ENCODE results near the gene IL15. TPM values are rescaled to one million over a fixed set of nuclear protein-coding genes. Genes with fewer than 3 reads are reported as not detected.
"Not testable (repeated sequence)": the region's sequence is repeated elsewhere in the genome, so short reads cannot be mapped to it uniquely, and the experiment has no call there.

The IL15 gene
- total and polyA plus RNA-seq, 2 donors (not counting 1 experiment from before 2014, with no cell fraction given) = 10.0 to 14.9 TPM

DNA sequence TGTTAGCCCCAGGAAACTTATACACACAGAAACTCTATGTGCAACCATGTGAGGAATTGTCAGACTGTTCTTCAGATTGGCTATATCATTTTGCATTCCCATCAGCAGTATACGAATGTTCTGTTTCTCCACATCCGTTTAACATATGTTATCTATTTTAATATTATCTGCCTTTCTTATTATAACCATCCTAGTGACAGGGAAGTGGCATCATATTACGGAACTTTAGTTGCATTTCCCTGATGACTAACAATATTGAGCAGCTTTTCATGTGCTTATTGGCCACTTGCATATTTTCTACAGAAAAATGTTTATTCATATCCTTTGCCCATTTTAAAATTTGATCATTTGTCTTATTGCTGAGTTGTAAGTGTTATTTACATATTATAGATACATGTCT, 36.5 kb upstream of the IL15 start:
- H3K27ac ChIP-seq (ENCODE audit: insufficient read depth, low read length) = no peak overlapping the region
- TF ChIP-seq EZH2 (IDR thresholded peaks at IDR 0.05; ENCODE audit: low read length, missing control alignments) = no peak
- TF ChIP-seq, protein P1, sequence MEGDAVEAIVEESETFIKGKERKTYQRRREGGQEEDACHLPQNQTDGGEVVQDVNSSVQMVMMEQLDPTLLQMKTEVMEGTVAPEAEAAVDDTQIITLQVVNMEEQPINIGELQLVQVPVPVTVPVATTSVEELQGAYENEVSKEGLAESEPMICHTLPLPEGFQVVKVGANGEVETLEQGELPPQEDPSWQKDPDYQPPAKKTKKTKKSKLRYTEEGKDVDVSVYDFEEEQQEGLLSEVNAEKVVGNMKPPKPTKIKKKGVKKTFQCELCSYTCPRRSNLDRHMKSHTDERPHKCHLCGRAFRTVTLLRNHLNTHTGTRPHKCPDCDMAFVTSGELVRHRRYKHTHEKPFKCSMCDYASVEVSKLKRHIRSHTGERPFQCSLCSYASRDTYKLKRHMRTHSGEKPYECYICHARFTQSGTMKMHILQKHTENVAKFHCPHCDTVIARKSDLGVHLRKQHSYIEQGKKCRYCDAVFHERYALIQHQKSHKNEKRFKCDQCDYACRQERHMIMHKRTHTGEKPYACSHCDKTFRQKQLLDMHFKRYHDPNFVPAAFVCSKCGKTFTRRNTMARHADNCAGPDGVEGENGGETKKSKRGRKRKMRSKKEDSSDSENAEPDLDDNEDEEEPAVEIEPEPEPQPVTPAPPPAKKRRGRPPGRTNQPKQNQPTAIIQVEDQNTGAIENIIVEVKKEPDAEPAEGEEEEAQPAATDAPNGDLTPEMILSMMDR (conservative IDR thresholded peaks at IDR 0.05 in 1 of 2, IDR thresholded peaks at IDR 0.05 in 1 of 2; ENCODE audit: low read depth in 1 of 2, low read length in 2 of 2) = no peak

DNA sequence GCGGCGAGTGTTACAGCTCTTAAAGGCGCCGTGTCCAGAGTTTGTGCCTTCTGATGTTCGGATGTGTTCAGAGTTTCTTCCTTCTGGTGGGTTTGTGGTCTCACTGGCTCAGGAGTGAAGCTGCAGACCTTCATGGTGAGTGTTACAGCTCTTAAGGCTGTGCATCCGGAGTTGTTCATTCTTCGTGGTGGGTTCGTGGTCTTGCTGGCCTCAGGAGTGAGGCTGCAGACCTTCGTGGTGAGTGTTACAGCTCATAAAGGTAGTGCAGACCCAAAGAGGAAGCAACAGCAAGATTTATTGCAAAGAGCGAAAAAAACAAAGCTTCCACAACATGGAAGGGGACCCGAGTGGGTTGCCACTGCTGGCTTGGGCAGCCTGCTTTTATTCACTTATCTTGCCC, 31.7 kb upstream of the IL15 start:
- H3K27ac ChIP-seq (ENCODE audit: insufficient read depth, low read length); H3K4me2 ChIP-seq (ENCODE audit: extremely low read depth, insufficient read depth, low read length); H3K9ac ChIP-seq (ENCODE audit: insufficient read depth, low read length); H3K27me3 ChIP-seq (ENCODE audit: control insufficient read depth, insufficient read depth, low read length); H3K9me3 ChIP-seq (ENCODE audit: control insufficient read depth, insufficient read depth, low read depth, low read length); H3K36me3 ChIP-seq (ENCODE audit: control insufficient read depth, insufficient read depth, low read length); H3K4me1 ChIP-seq (ENCODE audit: control insufficient read depth, extremely low read depth, insufficient read depth, low read length); H4K20me1 ChIP-seq (ENCODE audit: control insufficient read depth, extremely low read depth, insufficient read depth, low read length); H3K79me2 ChIP-seq (ENCODE audit: control insufficient read depth, insufficient read depth, low read length); H2AFZ ChIP-seq (ENCODE audit: low read length); H3K4me3 ChIP-seq (replicated peaks in 1 of 4; ENCODE audit: control extremely low read depth in 1 of 4, insufficient read depth in 1 of 4, low read depth in 3 of 4, low read length in 4 of 4): not testable (repeated sequence)
- DNase-seq (ENCODE audit: low read depth in 2 of 2) = peak in 1 of 2 donors; percentile 7

More for the DNA sequence above, 36.5 kb upstream of the IL15 start:
- H4K20me1 ChIP-seq (ENCODE audit: control insufficient read depth, extremely low read depth, insufficient read depth, low read length) = no peaks in the 10 kb centered on the region
- no peak overlapping the region for H3K9ac ChIP-seq (ENCODE audit: insufficient read depth, low read length)
- no peaks in the 10 kb centered on the region for H3K36me3 ChIP-seq (ENCODE audit: control insufficient read depth, insufficient read depth, low read length)
- H3K4me2 ChIP-seq (ENCODE audit: extremely low read depth, insufficient read depth, low read length) = no peak overlapping the region
- no peaks in the 10 kb centered on the region for H3K27me3 ChIP-seq (ENCODE audit: control insufficient read depth, insufficient read depth, low read length)
- H3K9me3 ChIP-seq (ENCODE audit: control insufficient read depth, insufficient read depth, low read depth, low read length) = no peaks in the 10 kb centered on the region
- peak in 1 of 2 donors; percentile 19 for DNase-seq (ENCODE audit: low read depth in 2 of 2)
- no peak overlapping the region for H3K4me3 ChIP-seq (replicated peaks in 1 of 4; ENCODE audit: control extremely low read depth in 1 of 4, insufficient read depth in 1 of 4, low read depth in 3 of 4, low read length in 4 of 4)
- H3K79me2 ChIP-seq (ENCODE audit: control insufficient read depth, insufficient read depth, low read length) = no peaks in the 10 kb centered on the region
- H2AFZ ChIP-seq (ENCODE audit: low read length) = no peak overlapping the region
- no peaks in the 10 kb centered on the region for H3K4me1 ChIP-seq (ENCODE audit: control insufficient read depth, extremely low read depth, insufficient read depth, low read length)

DNA sequence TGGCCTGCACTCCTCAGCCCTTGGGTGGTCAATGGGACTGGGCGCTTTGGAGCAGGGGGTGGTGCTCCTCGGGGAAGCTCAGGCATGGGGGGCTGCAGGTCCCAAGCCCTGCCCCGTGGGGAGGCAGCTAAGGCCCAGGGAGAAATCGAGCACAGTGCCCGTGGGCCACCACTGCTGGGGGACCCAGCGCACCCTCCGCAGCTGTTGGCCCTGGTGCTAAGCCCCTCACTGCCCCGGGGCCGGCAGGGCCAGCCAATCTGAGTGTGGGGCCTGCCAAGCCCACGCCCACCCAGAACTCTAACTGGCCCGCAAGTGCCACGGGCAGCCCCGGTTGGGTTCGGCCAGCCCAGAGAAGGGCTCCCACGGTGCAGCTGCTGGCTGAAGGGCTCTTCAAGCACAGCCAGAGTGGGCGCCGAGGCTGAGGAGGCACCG, 30.9 kb upstream of the IL15 start:
- Histone ChIP-seq H2AFZ (ENCODE audit: low read length) (no peak overlapping the region), H3K4me1 (ENCODE audit: control insufficient read depth, extremely low read depth, insufficient read depth, low read length) (no peaks in the 10 kb centered on the region), H3K27ac (ENCODE audit: insufficient read depth, low read length) (no peak overlapping the region), H3K79me2 (ENCODE audit: control insufficient read depth, insufficient read depth, low read length) (no peaks in the 10 kb centered on the region), H3K9ac (ENCODE audit: insufficient read depth, low read length) (no peak overlapping the region), H3K4me3 (replicated peaks in 1 of 4; ENCODE audit: control extremely low read depth in 1 of 4, insufficient read depth in 1 of 4, low read depth in 3 of 4, low read length in 4 of 4) (no peak overlapping the region), H3K36me3 (ENCODE audit: control insufficient read depth, insufficient read depth, low read length) (no peaks in the 10 kb centered on the region), H3K4me2 (ENCODE audit: extremely low read depth, insufficient read depth, low read length) (no peak overlapping the region), H3K27me3 (ENCODE audit: control insufficient read depth, insufficient read depth, low read length) (no peaks in the 10 kb centered on the region), H4K20me1 (ENCODE audit: control insufficient read depth, extremely low read depth, insufficient read depth, low read length) (no peaks in the 10 kb centered on the region), H3K9me3 (ENCODE audit: control insufficient read depth, insufficient read depth, low read depth, low read length) (no peaks in the 10 kb centered on the region)
- TF ChIP-seq, protein P1 (conservative IDR thresholded peaks at IDR 0.05 in 1 of 2, IDR thresholded peaks at IDR 0.05 in 1 of 2; ENCODE audit: low read depth in 1 of 2, low read length in 2 of 2) = no peak
- TF ChIP-seq EZH2 (IDR thresholded peaks at IDR 0.05; ENCODE audit: low read length, missing control alignments) = no peak
- DNase-seq (ENCODE audit: low read depth in 2 of 2) = no peak

All from fibroblast of lung (primary cell).